Uterus (tissue), 4 donors: Measurements from ENCODE around the gene MDK. TPM values are rescaled to one million over a fixed set of nuclear protein-coding genes. Genes with fewer than 3 reads are reported as not detected.

Experiments
- DNase-seq, 2 donors: peaks; one replicate each; pipeline ENCODE4 v3.0.0-alpha.2; 2019 to 2020
- H3K27ac ChIP-seq, 2 donors: fragments of 200-600 bp; sonication (generic); 1 replicate in 1 of 2; 2 replicates in 1 of 2; pipeline ENCODE4 v1.5.1; 2016 to 2018
- H3K27me3 ChIP-seq, 2 donors: fragments of 200-600 bp; sonication (generic); one replicate each; pipeline ENCODE4 v1.5.1; 2018 to 2019; ENCODE audit warnings: control low read depth in 1 of 2
- H3K36me3 ChIP-seq, 2 donors: fragments of 200-600 bp; sonication (generic); one replicate each; pipeline ENCODE4 v1.5.1; 2019; ENCODE audit warnings: control low read depth in 1 of 2
- H3K4me1 ChIP-seq, 2 donors: fragments of 200-600 bp; sonication (generic); one replicate each; pipeline ENCODE4 v1.5.1; 2018 to 2019; ENCODE audit warnings: control low read depth in 1 of 2
- H3K4me3 ChIP-seq, 2 donors: fragments of 200-600 bp; sonication (generic); 1 replicate in 1 of 2; 2 replicates in 1 of 2; pipeline ENCODE4 v1.5.1; 2018 to 2019; ENCODE audit warnings: mild to moderate bottlenecking in 1 of 2
- H3K9me3 ChIP-seq, 2 donors: fragments of 200-600 bp; sonication (generic); one replicate each; pipeline ENCODE4 v1.5.1; 2019; ENCODE audit warnings: control low read depth in 1 of 2
- POLR2A ChIP-seq, 2 donors: fragments of 450-650 bp; IDR thresholded peaks; one replicate each; pipeline ENCODE4 v1.6.1; 2016; ENCODE audit warnings: antibody characterized with exemption in 2 of 2, mild to moderate bottlenecking in 1 of 2, moderate library complexity in 1 of 2
- intact Hi-C: fragments of 100-400 bp; cut with DNase I; formaldehyde crosslinking; loops from one replicate; pipeline ENCODE4 v1.15.1; 2023; ENCODE audit warnings: low total_unique reads
- total RNA-seq, 4 donors: library from RNA; depleted of rRNA in 3 of 4; stranded (reverse); fragments of >200 nt in 3 of 4; gene quantifications; one replicate each; pipeline versions ENCODE4 v1.1.0 to v1.2.4, GENCODE V29; 2014 to 2023
- TF ChIP-seq, protein P1 (sequence below), 4 experiments: fragments of 200-600 bp in 2 of 4; fragments of 450-650 bp in 2 of 4; sonication (generic) in 2 of 4; IDR thresholded peaks; one replicate each; pipeline ENCODE4 v1.5.1; 2016 to 2019; ENCODE audit warnings: antibody characterized with exemption in 4 of 4, mild to moderate bottlenecking in 2 of 4, moderate library complexity in 1 of 4
- donor health status: DM: yes; HTN: yes; CAD: no.

Gene MDK
- total RNA-seq, 4 donors from 2014 or later: 61.7 to 305 (median 103) TPM

DNA sequence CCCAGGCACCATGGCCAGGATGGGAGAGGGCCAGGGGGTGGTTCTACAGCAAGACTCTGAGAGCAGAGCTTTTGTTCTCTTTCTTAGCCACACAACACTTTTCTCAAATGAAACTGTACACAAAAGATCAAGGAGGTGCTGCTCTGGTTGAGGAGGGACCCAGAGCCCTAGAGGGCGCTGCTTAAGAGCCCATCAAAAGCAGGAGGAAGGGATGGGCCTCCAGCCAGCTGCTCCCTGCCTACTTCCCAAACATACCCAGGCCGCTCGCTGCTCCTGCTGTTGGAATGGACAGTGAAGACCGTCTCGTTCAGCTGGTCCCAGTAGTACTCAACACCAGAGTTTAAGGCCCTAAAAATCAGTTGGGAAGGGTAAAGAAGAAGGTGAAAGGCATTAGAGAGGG, 28.6 kb downstream of the MDK start:
- H3K36me3 ChIP-seq: no peaks in the 10 kb centered on the region
- H3K27ac ChIP-seq: no peak overlapping the region
- no peak overlapping the region for H3K4me3 ChIP-seq
- no peaks in the 10 kb centered on the region for H3K27me3 ChIP-seq
- H3K9me3 ChIP-seq: no peaks in the 10 kb centered on the region
- no peak for DNase-seq
- TF ChIP-seq, protein P1, sequence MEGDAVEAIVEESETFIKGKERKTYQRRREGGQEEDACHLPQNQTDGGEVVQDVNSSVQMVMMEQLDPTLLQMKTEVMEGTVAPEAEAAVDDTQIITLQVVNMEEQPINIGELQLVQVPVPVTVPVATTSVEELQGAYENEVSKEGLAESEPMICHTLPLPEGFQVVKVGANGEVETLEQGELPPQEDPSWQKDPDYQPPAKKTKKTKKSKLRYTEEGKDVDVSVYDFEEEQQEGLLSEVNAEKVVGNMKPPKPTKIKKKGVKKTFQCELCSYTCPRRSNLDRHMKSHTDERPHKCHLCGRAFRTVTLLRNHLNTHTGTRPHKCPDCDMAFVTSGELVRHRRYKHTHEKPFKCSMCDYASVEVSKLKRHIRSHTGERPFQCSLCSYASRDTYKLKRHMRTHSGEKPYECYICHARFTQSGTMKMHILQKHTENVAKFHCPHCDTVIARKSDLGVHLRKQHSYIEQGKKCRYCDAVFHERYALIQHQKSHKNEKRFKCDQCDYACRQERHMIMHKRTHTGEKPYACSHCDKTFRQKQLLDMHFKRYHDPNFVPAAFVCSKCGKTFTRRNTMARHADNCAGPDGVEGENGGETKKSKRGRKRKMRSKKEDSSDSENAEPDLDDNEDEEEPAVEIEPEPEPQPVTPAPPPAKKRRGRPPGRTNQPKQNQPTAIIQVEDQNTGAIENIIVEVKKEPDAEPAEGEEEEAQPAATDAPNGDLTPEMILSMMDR (IDR thresholded peaks at IDR 0.05): no peak
- no peak for TF ChIP-seq POLR2A (IDR thresholded peaks at IDR 0.05)
- intact Hi-C loops: no loop called here
- no peaks in the 10 kb centered on the region for H3K4me1 ChIP-seq

DNA sequence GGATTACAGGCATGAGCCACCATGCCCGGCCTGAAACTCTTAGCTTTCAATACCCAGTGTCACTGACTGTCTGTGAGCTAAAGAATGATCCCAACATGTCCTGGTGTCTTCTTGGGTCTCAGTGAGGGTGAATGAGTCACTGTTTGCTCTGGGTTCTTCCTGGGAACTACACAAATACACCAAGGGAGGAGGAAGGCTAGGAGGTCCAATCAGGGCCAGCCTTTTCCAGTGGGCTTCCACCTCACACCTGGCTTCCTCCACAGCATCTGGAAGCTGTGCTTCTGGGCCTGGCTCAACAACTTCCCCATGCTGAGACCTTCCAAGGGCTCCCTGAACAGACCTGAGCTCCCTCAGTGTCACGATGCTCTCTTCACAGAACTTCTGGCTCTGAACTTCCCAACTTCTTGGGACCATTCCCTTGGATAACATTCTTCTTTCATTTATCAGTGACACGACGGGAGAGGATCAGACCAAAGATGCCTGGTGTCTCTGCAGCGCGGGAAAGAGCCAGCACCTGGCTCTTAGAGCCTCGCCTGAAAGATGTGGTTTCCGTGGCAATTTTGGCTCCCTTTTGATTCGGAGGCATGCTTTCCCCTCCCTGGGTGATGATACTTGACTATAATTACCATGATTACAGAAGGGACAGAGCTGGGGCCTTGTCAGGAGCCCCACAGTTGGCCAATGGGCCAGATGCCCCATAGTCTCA, 32.4 kb downstream of the MDK start:
- no peak for TF ChIP-seq POLR2A (IDR thresholded peaks at IDR 0.05)
- TF ChIP-seq, protein P1 (IDR thresholded peaks at IDR 0.05): no peak
- no peak overlapping the region for H3K27ac ChIP-seq
- no peaks in the 10 kb centered on the region for H3K27me3 ChIP-seq
- no peak overlapping the region for H3K4me3 ChIP-seq
- intact Hi-C loops: no loop called here
- DNase-seq: no peak
- no peaks in the 10 kb centered on the region for H3K9me3 ChIP-seq
- H3K36me3 ChIP-seq: no peaks in the 10 kb centered on the region
- H3K4me1 ChIP-seq: no peaks in the 10 kb centered on the region

DNA sequence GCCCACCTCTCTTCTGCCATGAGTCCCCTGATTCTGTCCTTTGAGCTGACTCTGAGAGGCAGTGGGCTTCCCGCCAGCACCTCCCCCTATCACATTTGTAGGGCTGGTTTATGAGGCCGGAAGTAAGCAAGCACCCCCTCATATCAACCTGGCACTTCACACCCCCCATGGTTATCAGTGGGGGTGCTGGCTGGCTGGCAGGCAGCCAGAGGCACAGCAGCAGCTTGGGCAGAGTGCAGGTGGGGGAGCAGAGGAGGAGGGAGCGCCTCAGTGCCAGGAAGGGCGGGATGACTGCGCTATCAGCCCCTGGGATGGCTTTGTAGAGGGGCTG, 33.0 kb downstream of the MDK start:
- intact Hi-C loops: no loop called here
- Histone ChIP-seq H3K27me3 (no peaks in the 10 kb centered on the region), H3K27ac (no peak overlapping the region), H3K4me3 (no peak overlapping the region), H3K9me3 (no peaks in the 10 kb centered on the region), H3K36me3 (no peaks in the 10 kb centered on the region), H3K4me1 (no peaks in the 10 kb centered on the region)
- TF ChIP-seq POLR2A (IDR thresholded peaks at IDR 0.05): no peak
- TF ChIP-seq, protein P1 (IDR thresholded peaks at IDR 0.05): no peak
- DNase-seq: no peak

DNA sequence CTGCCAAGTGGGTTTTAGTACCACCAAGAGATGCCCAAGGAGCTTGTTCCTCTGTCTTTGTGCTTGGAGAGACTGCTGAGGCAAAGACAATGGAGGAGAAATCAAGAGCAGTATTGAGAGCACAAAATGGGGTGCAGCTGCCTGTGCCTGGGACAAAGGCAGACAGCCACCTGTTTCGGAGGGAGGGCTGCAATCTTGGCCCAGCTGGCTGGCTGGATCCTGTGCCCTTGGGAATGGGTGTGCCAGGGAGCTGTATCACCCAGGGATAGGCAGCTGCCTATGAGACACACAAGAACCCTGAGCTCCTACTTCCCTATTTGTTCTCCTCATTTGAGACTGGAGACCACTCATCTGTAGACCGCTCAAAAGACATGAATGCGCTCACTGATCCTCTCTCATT, 33.4 kb downstream of the MDK start:
- TF ChIP-seq, protein P1 (IDR thresholded peaks at IDR 0.05): no peak
- no peak for TF ChIP-seq POLR2A (IDR thresholded peaks at IDR 0.05)
- Histone ChIP-seq H3K36me3 (no peaks in the 10 kb centered on the region), H3K9me3 (no peaks in the 10 kb centered on the region), H3K27me3 (no peaks in the 10 kb centered on the region), H3K27ac (no peak overlapping the region), H3K4me1 (no peaks in the 10 kb centered on the region), H3K4me3 (no peak overlapping the region)
- intact Hi-C loops: no loop called here
- DNase-seq: no peak

DNA sequence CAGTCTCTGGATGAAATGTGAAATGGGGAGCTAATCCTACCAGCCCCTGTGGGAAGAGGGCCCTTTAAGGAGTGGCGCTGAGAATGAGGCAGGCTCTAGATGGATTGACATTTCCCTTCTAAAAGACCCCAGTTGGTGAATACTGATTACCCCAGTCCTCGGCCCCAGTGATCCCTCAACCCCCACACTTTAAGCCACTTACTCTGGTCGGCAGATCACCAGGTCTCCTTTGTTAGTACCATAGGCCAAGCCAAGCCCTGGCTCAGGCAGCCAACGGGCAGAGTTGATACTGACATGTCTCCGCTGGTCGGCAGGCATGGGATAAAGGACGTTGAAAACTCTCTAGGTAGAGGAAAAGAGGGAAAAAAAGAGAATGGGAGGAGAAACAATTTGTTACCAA, 36.2 kb downstream of the MDK start:
- no peaks in the 10 kb centered on the region for H3K4me1 ChIP-seq
- intact Hi-C loops: no loop called here

More for the DNA sequence above, 36.2 kb downstream of the MDK start:
- H3K4me3 ChIP-seq: no peak overlapping the region
- DNase-seq: no peak
- H3K36me3 ChIP-seq: no peaks in the 10 kb centered on the region
- H3K27me3 ChIP-seq: no peaks in the 10 kb centered on the region
- no peaks in the 10 kb centered on the region for H3K9me3 ChIP-seq
- H3K27ac ChIP-seq: no peak overlapping the region
- TF ChIP-seq, protein P1 (IDR thresholded peaks at IDR 0.05): no peak
- TF ChIP-seq POLR2A (IDR thresholded peaks at IDR 0.05): no peak
